Stimulated activated CD4-positive, alpha-beta T cell treated with anti-CD3 and anti-CD28 coated beads, Interleukin-2, amount 100 ng/mL, for 24 hours (primary cell): ENCODE results near the gene TMEM238.
A peak's percentile ranks its signal among the peaks of the same experiment; 100 is the strongest.

Experiments
- DNase-seq, 2 donors: peaks; one replicate each; pipeline ENCODE4 v3.0.0-alpha.2; 2020

TMEM238 gene

GRCh38 chr19:55376241-55376933 is 7.7 kb downstream of the TMEM238 start, which contains the start of gene TMEM190:
TMEM190 (plus strand) TSS chr19:55376826; CDS start chr19:55376854, 28 bp downstream.
- no peak for DNase-seq

GRCh38 chr19:55373993-55374757 is 9.9 kb downstream of the TMEM238 start:
- no peak for DNase-seq

- no peak for DNase-seq
Observed at GRCh38 chr19:55373306-55373992, 10.6 kb downstream of the TMEM238 start.

- DNase-seq = no peak
Observed at GRCh38 chr19:55372316-55373081, 11.6 kb downstream of the TMEM238 start.

- no peak for DNase-seq
Observed at GRCh38 chr19:55370305-55370988, 13.6 kb downstream of the TMEM238 start, which contains the start of gene IL11. IL11 (minus strand) TSS chr19:55370463; CDS start chr19:55370310, 153 bp downstream.

- DNase-seq = peak in 1 of 2 donors; percentile 49
Observed at GRCh38 chr19:55369653-55370304, 14.3 kb downstream of the TMEM238 start.

GRCh38 chr19:55368701-55369563 is 15.2 kb downstream of the TMEM238 start:
- DNase-seq = peak in 1 of 2 donors; percentile 44

GRCh38 chr19:55368106-55368505 is 16.0 kb downstream of the TMEM238 start:
- no peak for DNase-seq

- DNase-seq = no peak
Observed at GRCh38 chr19:55366790-55367189, 17.3 kb downstream of the TMEM238 start.

- no peak for DNase-seq
Observed at GRCh38 chr19:55365964-55366363, 18.1 kb downstream of the TMEM238 start.

GRCh38 chr19:55365245-55365644 is 18.8 kb downstream of the TMEM238 start:
- no peak for DNase-seq

GRCh38 chr19:55362990-55363716 is 20.9 kb downstream of the TMEM238 start, which contains the start of gene GARIN5B:
GARIN5B (minus strand) TSS chr19:55363260; CDS start chr19:55363066, 194 bp downstream.
- DNase-seq = no peak

- DNase-seq = no peak
Observed at GRCh38 chr19:55362174-55362989, 21.7 kb downstream of the TMEM238 start.

- no peak for DNase-seq
Observed at GRCh38 chr19:55360902-55361301, 23.2 kb downstream of the TMEM238 start.

GRCh38 chr19:55358943-55359908 is 24.9 kb downstream of the TMEM238 start:
- no peak for DNase-seq

GRCh38 chr19:55358493-55358892 is 25.6 kb downstream of the TMEM238 start:
- no peak for DNase-seq

- no peak for DNase-seq
Observed at GRCh38 chr19:55355213-55355821, 28.8 kb downstream of the TMEM238 start.
